GM21619 (cell line): Measurements from ENCODE around the gene HGS.
"Not testable (repeated sequence)": the region's sequence is repeated elsewhere in the genome, so short reads cannot be mapped to it uniquely, and the experiment has no call there.

Source experiments
- ATAC-seq: cut with Tn5 transposase; IDR thresholded peaks from one replicate; pipeline ENCODE4 v1.9.1; 2021; ENCODE audit not compliant: unreplicated experiment

Gene HGS

DNA sequence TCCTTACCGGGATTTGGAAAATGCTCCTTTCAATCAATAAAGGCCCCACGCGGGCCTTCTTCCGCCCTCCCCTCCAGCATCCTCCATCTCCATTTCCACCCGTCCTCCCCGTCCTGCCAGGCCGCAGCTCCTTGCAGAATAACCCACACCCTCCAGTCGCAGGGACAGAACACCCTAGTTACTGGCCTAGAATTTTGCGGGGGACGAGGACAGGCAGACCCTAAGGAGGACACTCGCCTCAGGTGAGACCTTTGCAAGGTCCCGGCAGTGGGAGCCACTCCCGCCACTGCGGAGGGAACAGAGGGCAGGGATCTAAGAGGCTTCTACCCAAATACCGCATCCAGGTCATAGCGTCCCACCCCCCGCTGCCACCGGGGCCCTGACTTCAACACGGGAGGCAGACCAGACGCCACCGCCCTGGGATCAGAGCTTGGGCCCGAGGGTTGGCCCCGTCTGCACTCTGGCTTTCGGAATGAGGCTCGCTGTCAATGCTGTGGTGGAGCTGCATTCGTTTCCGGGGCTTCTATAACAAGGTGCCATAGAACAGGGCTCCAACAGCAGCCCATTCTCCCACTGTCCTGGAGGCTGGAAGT is 55.1 kb downstream of the HGS start:
- no peak for ATAC-seq

GRCh38 chr17:81739593-81739992 is 55.8 kb downstream of the HGS start:
- ATAC-seq, result not testable (repeated sequence)

DNA sequence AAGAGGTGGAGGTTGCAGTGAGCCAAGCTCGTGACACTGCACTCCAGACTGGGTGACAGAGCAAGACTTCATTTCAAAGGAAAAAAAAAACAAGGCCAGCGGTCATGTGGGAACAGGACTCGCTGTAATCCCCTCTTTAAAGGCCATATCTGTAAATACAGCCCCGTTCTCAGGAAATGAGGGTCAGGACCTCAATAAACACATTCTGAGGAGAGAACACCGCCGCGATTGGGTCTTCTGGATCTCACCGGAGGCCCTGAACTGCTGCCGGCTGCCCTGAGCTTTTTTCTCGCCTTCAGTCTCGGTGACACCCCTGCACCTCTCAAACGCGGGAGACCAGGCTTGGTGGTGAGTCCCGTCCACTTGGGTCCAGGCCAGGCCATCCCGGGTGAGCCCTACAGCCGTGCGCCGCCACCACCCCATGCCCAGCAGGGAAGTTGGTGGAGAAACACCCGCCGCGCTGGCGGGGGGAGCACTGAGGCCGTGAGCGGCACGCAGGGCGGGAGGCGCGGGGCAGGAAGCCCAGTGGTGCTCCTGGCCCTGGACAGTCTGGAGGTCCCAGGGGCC is 56.7 kb downstream of the HGS start:
- ATAC-seq, result no peak

DNA sequence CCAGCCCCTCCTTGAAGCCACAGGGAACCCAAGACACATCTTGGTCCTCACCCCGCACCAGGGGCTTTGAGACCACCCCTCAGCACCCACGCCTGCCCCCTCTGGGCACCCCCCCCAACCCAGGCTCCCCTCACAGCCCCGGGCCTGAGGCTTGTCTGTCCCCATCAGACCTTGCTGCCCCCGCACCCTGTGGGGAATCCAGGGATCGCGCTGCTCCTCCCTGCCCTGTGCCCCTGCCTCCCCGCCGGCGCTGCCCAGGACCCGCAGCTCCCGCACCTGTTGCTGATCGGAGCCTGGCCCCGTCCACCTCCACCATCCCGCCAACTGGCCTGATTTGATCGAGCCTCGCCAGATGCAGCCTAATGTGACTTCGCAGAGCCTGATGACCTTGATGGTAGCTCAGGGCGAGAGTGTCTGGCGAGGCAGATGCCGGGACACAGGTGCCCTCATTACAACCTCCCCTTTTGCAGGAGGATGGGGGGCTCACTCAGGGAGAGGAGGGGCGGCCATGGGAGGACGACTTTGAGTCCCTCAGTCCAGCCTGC is 57.3 kb downstream of the HGS start:
- ATAC-seq, result no peak

- ATAC-seq, result no peak
Measured at GRCh38 chr17:81741594-81742452, 58.0 kb downstream of the HGS start.
